CD4-positive, alpha-beta T cell treated with Interleukin-17A for 1 hour (primary cell): ENCODE results near the gene OR52A5.
"Not testable (repeated sequence)": the region's sequence is repeated elsewhere in the genome, so short reads cannot be mapped to it uniquely, and the experiment has no call there.

Experiments
- DNase-seq: peaks from one replicate; pipeline ENCODE4 v3.0.0-alpha.2; 2020

The OR52A5 gene

GRCh38 chr11:5137996-5138395, at the start of gene OR52A5:
TSS of gene OR52A5 (minus strand) at chr11:5138356. CDS start at chr11:5132642, 5,714 bp downstream.
- no peak for DNase-seq

- no peak for DNase-seq
Measured at GRCh38 chr11:5178046-5178837, 40.1 kb upstream of the OR52A5 start.

GRCh38 chr11:5174934-5175333, 36.8 kb upstream of the OR52A5 start:
- DNase-seq, result no peak

- DNase-seq, result no peak
Measured at GRCh38 chr11:5171856-5172255, 33.7 kb upstream of the OR52A5 start.

GRCh38 chr11:5165898-5166297, 27.7 kb upstream of the OR52A5 start:
- not testable (repeated sequence) for DNase-seq

- not testable (repeated sequence) for DNase-seq
Measured at GRCh38 chr11:5164807-5165206, 26.7 kb upstream of the OR52A5 start.

GRCh38 chr11:5161045-5161444, 22.9 kb upstream of the OR52A5 start:
- not testable (repeated sequence) for DNase-seq

GRCh38 chr11:5160217-5160616, 22.1 kb upstream of the OR52A5 start:
- not testable (repeated sequence) for DNase-seq

- DNase-seq, result no peak
Measured at GRCh38 chr11:5159806-5160205, 21.6 kb upstream of the OR52A5 start.

GRCh38 chr11:5154657-5155056, 16.5 kb upstream of the OR52A5 start, which contains the start of gene OR52A1:
TSS of gene OR52A1 (minus strand) at chr11:5154757. CDS start at chr11:5152369, 2,388 bp downstream.
- DNase-seq, result no peak

- no peak for DNase-seq
Measured at GRCh38 chr11:5153574-5154431, 15.6 kb upstream of the OR52A5 start.

- no peak for DNase-seq
Measured at GRCh38 chr11:5151713-5152153, 13.6 kb upstream of the OR52A5 start.

- DNase-seq, result not testable (repeated sequence)
Measured at GRCh38 chr11:5144206-5144605, 6.0 kb upstream of the OR52A5 start.

GRCh38 chr11:5137014-5137413, 1.1 kb downstream of the OR52A5 start:
- DNase-seq, result no peak

- DNase-seq, result no peak
Measured at GRCh38 chr11:5136261-5136660, 1.9 kb downstream of the OR52A5 start.

- DNase-seq, result no peak
Measured at GRCh38 chr11:5131584-5132335, 6.4 kb downstream of the OR52A5 start.

- DNase-seq, result no peak
Measured at GRCh38 chr11:5129457-5129877, 8.7 kb downstream of the OR52A5 start.

GRCh38 chr11:5124891-5125620, 13.1 kb downstream of the OR52A5 start:
- no peak for DNase-seq

GRCh38 chr11:5123802-5124521, 14.2 kb downstream of the OR52A5 start:
- DNase-seq, result peak; percentile 41

- DNase-seq, result no peak
Measured at GRCh38 chr11:5118893-5119292, 19.3 kb downstream of the OR52A5 start.

- DNase-seq, result no peak
Measured at GRCh38 chr11:5117588-5117987, 20.6 kb downstream of the OR52A5 start.
